ENCODE results near the gene DNPH1. TPM values are rescaled to one million over a fixed set of nuclear protein-coding genes. Genes with fewer than 3 reads are reported as not detected.

Gene DNPH1
- total and polyA plus RNA-seq, 10 of the 15 experiments (the other 5 are each of a cell fraction or from before 2014, with no cell fraction given), result 7.0 to 136 (median 67.7) TPM

DNA sequence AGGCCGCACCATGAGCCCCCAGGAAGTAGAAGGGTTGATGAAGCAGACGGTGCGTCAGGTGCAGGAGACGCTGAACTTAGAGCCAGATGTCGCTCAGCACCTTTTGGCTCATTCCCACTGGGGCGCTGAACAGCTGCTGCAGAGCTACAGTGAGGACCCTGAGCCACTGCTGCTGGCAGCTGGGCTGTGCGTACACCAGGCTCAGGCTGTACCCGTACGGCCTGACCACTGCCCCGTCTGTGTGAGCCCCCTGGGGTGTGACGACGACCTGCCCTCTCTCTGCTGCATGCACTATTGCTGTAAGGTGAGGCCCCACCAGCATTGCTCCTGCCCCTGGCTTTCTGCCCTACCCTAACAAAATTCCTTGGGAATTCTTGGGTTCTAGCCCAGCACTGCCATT, 13.1 kb downstream of the DNPH1 start:
- in situ Hi-C loops (cut with MboI) (no loop called here), intact Hi-C loops (cut with micrococcal nuclease; ENCODE audit: unreplicated experiment) (no loop called here)
- ChIA-PET POLR2A (no interaction called here), RAD21 (ENCODE audit: unreplicated experiment) (interaction anchor here (0.5 kb wide), 1 partner anchor 50 kb away, joined by 3 read pairs; no protein-coding TSS in a partner anchor), SMC1A (ENCODE audit: uncharacterized antibody, unreplicated experiment) (interaction anchor here (1.1 kb wide), 1 partner anchor 8 kb away, joined by 3 read pairs; no protein-coding TSS in a partner anchor), CTCF (interaction anchor here (0.6 to 1.3 kb wide), 3 partner anchors 13 to 140 kb away, joined by 3 to 6 read pairs (median 3); partner anchors contain the start of gene DNPH1)
- Histone ChIP-seq H3K4me3 (no peak overlapping the region), H3K36me3 (ENCODE audit: control insufficient read depth in 2 of 2, insufficient read depth in 2 of 2, low read length in 1 of 2) (peaks cover 0 to 1% of the 10 kb centered on the region in 2 experiments; a peak in 2 of 4 replicates), H3K9ac (ENCODE audit: control insufficient read depth, insufficient read depth, low read length) (no peak overlapping the region), H3K4me1 (ENCODE audit: control insufficient read depth, insufficient read depth, low read length) (no peaks in the 10 kb centered on the region), H4K20me1 (ENCODE audit: control insufficient read depth, insufficient read depth) (no peaks in the 10 kb centered on the region), H3K79me2 (ENCODE audit: control insufficient read depth, insufficient read depth, low read length) (no peaks in the 10 kb centered on the region), H3K4me2 (ENCODE audit: control insufficient read depth, insufficient read depth) (no peak overlapping the region), H3K27me3 (replicated peaks in 1 of 2; ENCODE audit: control insufficient read depth in 2 of 2, insufficient read depth in 2 of 2, low read length in 1 of 2) (no peaks in the 10 kb centered on the region), H3K27ac (ENCODE audit: control insufficient read depth, insufficient read depth) (no peak overlapping the region), H3K9me3 (replicated peaks; ENCODE audit: control insufficient read depth, insufficient read depth, low read length) (no peaks in the 10 kb centered on the region), H2AFZ (ENCODE audit: control insufficient read depth, low read depth, low read length) (no peak overlapping the region)
- WGBS (ENCODE audit: insufficient coverage, insufficient replicate concordance, low lambda C conversion rate, missing lambda C conversion rate), result 84% methylated on average over 12 of the region's 12 CpGs
- ATAC-seq, result no peak
- no peak for FAIRE-seq
- no TSS peak for BruUV-seq (replicated peaks)
- DNase-seq (ENCODE audit: low read depth, low spot score), result no peak
- no peak for TF ChIP-seq NR2C1 (IDR thresholded peaks at IDR 0.05)

DNA sequence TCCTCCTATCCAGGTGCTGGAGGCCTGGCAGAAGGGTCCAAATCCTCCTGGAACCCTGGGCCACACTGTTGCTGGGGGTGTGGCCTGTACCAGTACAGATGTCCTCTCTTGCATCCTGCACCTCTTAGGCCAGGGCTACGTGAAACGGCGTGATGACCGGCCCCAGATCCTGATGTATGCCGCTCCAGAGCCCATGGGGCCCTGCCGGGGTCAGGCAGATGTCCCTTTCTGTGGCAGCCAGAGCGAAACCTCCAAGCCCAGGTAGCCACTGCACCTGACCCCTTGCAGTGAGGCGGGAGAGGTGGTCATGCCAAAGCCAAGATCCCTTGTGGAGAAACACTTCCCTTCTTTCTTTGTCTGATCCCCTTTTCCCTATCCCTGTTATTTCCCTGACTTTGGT, 14.2 kb downstream of the DNPH1 start:
- POLR2A ChIA-PET, result no interaction called here
- 97% methylated on average over 8 of the region's 8 CpGs for WGBS (ENCODE audit: insufficient coverage, insufficient replicate concordance, low lambda C conversion rate, missing lambda C conversion rate)
- intact Hi-C loops (cut with micrococcal nuclease; ENCODE audit: unreplicated experiment), result no loop called here
- no peak overlapping the region for H3K4me2 ChIP-seq (ENCODE audit: control insufficient read depth, insufficient read depth)
- no peak overlapping the region for H3K4me3 ChIP-seq
- H4K20me1 ChIP-seq (ENCODE audit: control insufficient read depth, insufficient read depth), result no peaks in the 10 kb centered on the region
- DNase-seq (ENCODE audit: low read depth, low spot score) (no peak), FAIRE-seq (no peak), ATAC-seq (no peak)
- no peak overlapping the region for H2AFZ ChIP-seq (ENCODE audit: control insufficient read depth, low read depth, low read length)
- no peaks in the 10 kb centered on the region for H3K9me3 ChIP-seq (replicated peaks; ENCODE audit: control insufficient read depth, insufficient read depth, low read length)
- no peaks in the 10 kb centered on the region for H3K79me2 ChIP-seq (ENCODE audit: control insufficient read depth, insufficient read depth, low read length)
- no TSS peak for BruUV-seq (replicated peaks)
- CTCF ChIA-PET, result interaction anchor here (1.3 kb wide), 1 partner anchor 141 kb away, joined by 3 read pairs; no protein-coding TSS in a partner anchor
- TF ChIP-seq, protein P1, sequence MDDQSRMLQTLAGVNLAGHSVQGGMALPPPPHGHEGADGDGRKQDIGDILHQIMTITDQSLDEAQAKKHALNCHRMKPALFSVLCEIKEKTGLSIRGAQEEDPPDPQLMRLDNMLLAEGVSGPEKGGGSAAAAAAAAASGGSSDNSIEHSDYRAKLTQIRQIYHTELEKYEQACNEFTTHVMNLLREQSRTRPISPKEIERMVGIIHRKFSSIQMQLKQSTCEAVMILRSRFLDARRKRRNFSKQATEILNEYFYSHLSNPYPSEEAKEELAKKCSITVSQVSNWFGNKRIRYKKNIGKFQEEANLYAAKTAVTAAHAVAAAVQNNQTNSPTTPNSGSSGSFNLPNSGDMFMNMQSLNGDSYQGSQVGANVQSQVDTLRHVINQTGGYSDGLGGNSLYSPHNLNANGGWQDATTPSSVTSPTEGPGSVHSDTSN (IDR thresholded peaks at IDR 0.05; ENCODE audit: insufficient replicate concordance, low read depth, low read length), result no peak
- no peak for TF ChIP-seq FOXK2 (IDR thresholded peaks at IDR 0.05)
- no peak for TF ChIP-seq POLR2AphosphoS2 (IDR thresholded peaks at IDR 0.05; ENCODE audit: low read depth, low read length)
- TF ChIP-seq, protein P2, sequence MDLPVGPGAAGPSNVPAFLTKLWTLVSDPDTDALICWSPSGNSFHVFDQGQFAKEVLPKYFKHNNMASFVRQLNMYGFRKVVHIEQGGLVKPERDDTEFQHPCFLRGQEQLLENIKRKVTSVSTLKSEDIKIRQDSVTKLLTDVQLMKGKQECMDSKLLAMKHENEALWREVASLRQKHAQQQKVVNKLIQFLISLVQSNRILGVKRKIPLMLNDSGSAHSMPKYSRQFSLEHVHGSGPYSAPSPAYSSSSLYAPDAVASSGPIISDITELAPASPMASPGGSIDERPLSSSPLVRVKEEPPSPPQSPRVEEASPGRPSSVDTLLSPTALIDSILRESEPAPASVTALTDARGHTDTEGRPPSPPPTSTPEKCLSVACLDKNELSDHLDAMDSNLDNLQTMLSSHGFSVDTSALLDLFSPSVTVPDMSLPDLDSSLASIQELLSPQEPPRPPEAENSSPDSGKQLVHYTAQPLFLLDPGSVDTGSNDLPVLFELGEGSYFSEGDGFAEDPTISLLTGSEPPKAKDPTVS (IDR thresholded peaks at IDR 0.05; ENCODE audit: low read depth, low read length), result no peak
- no peak for TF ChIP-seq ZNF274 (IDR thresholded peaks at IDR 0.05; ENCODE audit: insufficient read depth, insufficient read length)
- TF ChIP-seq, protein P3, sequence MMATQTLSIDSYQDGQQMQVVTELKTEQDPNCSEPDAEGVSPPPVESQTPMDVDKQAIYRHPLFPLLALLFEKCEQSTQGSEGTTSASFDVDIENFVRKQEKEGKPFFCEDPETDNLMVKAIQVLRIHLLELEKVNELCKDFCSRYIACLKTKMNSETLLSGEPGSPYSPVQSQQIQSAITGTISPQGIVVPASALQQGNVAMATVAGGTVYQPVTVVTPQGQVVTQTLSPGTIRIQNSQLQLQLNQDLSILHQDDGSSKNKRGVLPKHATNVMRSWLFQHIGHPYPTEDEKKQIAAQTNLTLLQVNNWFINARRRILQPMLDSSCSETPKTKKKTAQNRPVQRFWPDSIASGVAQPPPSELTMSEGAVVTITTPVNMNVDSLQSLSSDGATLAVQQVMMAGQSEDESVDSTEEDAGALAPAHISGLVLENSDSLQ (IDR thresholded peaks at IDR 0.05), result no peak
- no peak for TF ChIP-seq EGR1 (IDR thresholded peaks at IDR 0.05; ENCODE audit: borderline replicate concordance in 1 of 2, low read depth in 2 of 2, low read length in 2 of 2)
- TF ChIP-seq, protein P4, sequence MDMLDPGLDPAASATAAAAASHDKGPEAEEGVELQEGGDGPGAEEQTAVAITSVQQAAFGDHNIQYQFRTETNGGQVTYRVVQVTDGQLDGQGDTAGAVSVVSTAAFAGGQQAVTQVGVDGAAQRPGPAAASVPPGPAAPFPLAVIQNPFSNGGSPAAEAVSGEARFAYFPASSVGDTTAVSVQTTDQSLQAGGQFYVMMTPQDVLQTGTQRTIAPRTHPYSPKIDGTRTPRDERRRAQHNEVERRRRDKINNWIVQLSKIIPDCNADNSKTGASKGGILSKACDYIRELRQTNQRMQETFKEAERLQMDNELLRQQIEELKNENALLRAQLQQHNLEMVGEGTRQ (IDR thresholded peaks at IDR 0.05; ENCODE audit: borderline replicate concordance, low read depth, low read length), result no peak
- H3K27me3 ChIP-seq (replicated peaks in 1 of 2; ENCODE audit: control insufficient read depth in 2 of 2, insufficient read depth in 2 of 2, low read length in 1 of 2), result no peaks in the 10 kb centered on the region
- SMC1A ChIA-PET (ENCODE audit: uncharacterized antibody, unreplicated experiment), result interaction anchor here (1.1 kb wide), 1 partner anchor 9 kb away, joined by 3 read pairs; no protein-coding TSS in a partner anchor
- H3K36me3 ChIP-seq (ENCODE audit: control insufficient read depth in 2 of 2, insufficient read depth in 2 of 2, low read length in 1 of 2), result peaks cover 0 to 1% of the 10 kb centered on the region in 2 experiments; a peak in 2 of 4 replicates
- no peaks in the 10 kb centered on the region for H3K4me1 ChIP-seq (ENCODE audit: control insufficient read depth, insufficient read depth, low read length)
- no peak overlapping the region for H3K9ac ChIP-seq (ENCODE audit: control insufficient read depth, insufficient read depth, low read length)
- no peak overlapping the region for H3K27ac ChIP-seq (ENCODE audit: control insufficient read depth, insufficient read depth)
- RAD21 ChIA-PET (ENCODE audit: unreplicated experiment), result no interaction called here
- in situ Hi-C loops (cut with MboI), result no loop called here
